GM19239 (cell line): Measurements from ENCODE around the gene SMIM11.
"Not testable (repeated sequence)": the region's sequence is repeated elsewhere in the genome, so short reads cannot be mapped to it uniquely, and the experiment has no call there.

ENCODE experiments used
- DNase-seq: peaks from one replicate; pipeline ENCODE4 v3.0.0; 2011; ENCODE audit warnings: low spot score; ENCODE audit not compliant: insufficient read length
- FAIRE-seq: peaks from 2 replicates; lab custom pipeline; 2011; peaks lifted over from hg19 to GRCh38; lab: Jason Lieb, UNC

The SMIM11 gene

GRCh38 chr21:34406102-34406501 lies 30.8 kb downstream of the SMIM11 start:
- not testable (repeated sequence) for DNase-seq, FAIRE-seq

DNA sequence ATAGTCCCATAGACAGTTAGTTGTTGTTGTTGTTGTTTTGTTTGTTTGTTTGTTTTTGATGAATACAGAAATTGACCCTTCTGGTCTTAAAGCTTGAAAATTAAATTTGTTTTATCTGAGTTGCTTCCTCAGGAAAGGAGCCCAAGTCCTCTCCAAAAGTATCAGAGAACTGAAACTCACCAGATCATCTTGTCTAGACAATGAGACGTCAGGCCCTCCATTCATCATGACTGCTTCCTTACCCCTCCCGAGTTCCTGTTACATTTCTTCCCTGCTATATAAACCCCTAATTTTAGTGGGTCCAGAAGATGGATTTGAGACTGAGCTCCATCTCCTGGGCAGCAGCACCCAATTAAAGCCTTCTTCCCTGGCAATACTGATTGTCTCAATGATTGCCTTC lies 31.4 kb downstream of the SMIM11 start:
- FAIRE-seq, DNase-seq: not testable (repeated sequence)

GRCh38 chr21:34407294-34407693 lies 32.0 kb downstream of the SMIM11 start:
- not testable (repeated sequence) for DNase-seq, FAIRE-seq

GRCh38 chr21:34417448-34418077 lies 42.3 kb downstream of the SMIM11 start:
- FAIRE-seq, DNase-seq: not testable (repeated sequence)

DNA sequence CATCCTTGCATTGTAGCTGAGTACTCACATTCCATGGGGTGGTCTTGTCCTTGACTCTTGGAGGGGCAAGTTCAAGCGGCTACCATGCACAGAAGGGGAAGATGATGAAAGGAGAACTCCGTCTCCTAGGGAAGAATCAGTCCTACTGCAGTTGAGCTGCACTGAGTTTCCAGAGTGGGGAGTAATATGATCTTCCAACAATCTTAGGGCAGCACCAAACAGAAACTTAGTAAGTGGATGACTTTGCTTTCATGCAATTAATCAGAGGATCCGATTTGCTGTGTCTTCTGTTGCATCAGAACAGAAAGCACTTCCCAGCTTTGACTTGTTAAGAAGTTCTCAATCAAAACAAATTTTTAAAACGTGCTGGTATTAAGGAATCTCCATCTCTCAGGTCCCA lies 48.5 kb downstream of the SMIM11 start, which contains the start of gene SMIM34:
Gene SMIM34 (minus strand): TSS at position 147 of the 400 bp plus-strand sequence. CDS start 112 bp downstream, at position 35.
- not testable (repeated sequence) for FAIRE-seq, DNase-seq

- FAIRE-seq, result not testable (repeated sequence)
Observed at GRCh38 chr21:34427339-34427738, 52.0 kb downstream of the SMIM11 start.

GRCh38 chr21:34428441-34428840 lies 53.1 kb downstream of the SMIM11 start:
- not testable (repeated sequence) for DNase-seq, FAIRE-seq

More at GRCh38 chr21:34427339-34427738, 52.0 kb downstream of the SMIM11 start:
- not testable (repeated sequence) for DNase-seq

DNA sequence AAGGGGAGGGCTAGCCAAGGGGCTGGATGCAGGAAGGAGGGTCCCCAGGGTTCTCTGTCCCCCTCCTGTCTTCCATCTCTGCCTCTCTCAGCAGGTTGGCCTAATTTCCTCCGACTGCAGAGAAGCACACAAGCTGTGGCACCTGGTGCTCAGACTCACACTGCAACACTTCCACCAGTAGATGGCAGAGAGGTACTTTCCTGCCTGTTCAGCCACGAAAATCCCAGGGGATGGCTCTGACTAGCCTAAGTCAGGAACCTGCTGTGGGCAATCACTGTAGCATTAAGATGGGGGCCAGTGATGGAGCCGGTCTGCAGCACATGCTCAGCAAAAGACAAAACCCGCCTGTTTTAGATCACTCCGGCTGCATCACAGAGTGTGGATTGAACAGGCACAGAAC lies 54.4 kb downstream of the SMIM11 start:
- not testable (repeated sequence) for FAIRE-seq, DNase-seq
